H9 (cell line): Measurements from ENCODE around the gene MED27. TPM values are rescaled to one million over a fixed set of nuclear protein-coding genes. Genes with fewer than 3 reads are reported as not detected.

ENCODE experiments used
- DNase-seq: peaks from one replicate; pipeline ENCODE4 v3.0.0-alpha.2; 2017
- H2AFZ ChIP-seq: one replicate; pipeline ENCODE4 v1.6.1; 2013; ENCODE audit warnings: mild to moderate bottlenecking, low read length, control low read depth, moderate library complexity
- H2AK5ac ChIP-seq: 2 replicates; pipeline ENCODE4 v1.6.1; 2013; ENCODE audit warnings: low read length, control low read depth, mixed read lengths; ENCODE audit not compliant: insufficient read length
- H2BK120ac ChIP-seq: one replicate; pipeline ENCODE4 v1.6.1; 2013; ENCODE audit warnings: low read depth, mild to moderate bottlenecking, low read length, control low read depth, inconsistent platforms; ENCODE audit not compliant: poor library complexity, severe bottlenecking
- H2BK12ac ChIP-seq: 2 replicates; pipeline ENCODE4 v1.6.1; 2013; ENCODE audit warnings: low read length, control low read depth, mixed read lengths, low read depth; ENCODE audit not compliant: insufficient read length
- H2BK15ac ChIP-seq: 2 replicates; pipeline ENCODE4 v1.6.1; 2013; ENCODE audit warnings: low read depth, low read length, control low read depth
- H2BK20ac ChIP-seq: one replicate; pipeline ENCODE4 v1.6.1; 2013; ENCODE audit warnings: low read depth, mild to moderate bottlenecking, low read length, control low read depth, inconsistent platforms; ENCODE audit not compliant: poor library complexity, severe bottlenecking
- H2BK5ac ChIP-seq: 2 replicates; pipeline ENCODE4 v1.6.1; 2013; ENCODE audit warnings: low read length, control low read depth, mixed read lengths; ENCODE audit not compliant: insufficient read length
- H3K14ac ChIP-seq: 2 replicates; pipeline ENCODE4 v1.6.1; 2013; ENCODE audit warnings: low read length, control low read depth; ENCODE audit not compliant: insufficient read depth
- H3K18ac ChIP-seq: 2 replicates; pipeline ENCODE4 v1.6.1; 2013; ENCODE audit warnings: low read depth, mild to moderate bottlenecking, mixed read lengths, low read length, control low read depth; ENCODE audit not compliant: insufficient read length
- H3K23ac ChIP-seq: 2 replicates; pipeline ENCODE4 v1.6.1; 2013; ENCODE audit warnings: low read length, control low read depth, mixed read lengths, low read depth; ENCODE audit not compliant: insufficient read length
- H3K23me2 ChIP-seq: 2 replicates; pipeline ENCODE4 v1.6.1; 2013; ENCODE audit warnings: low read depth, mild to moderate bottlenecking, mixed read lengths, low read length, control low read depth; ENCODE audit not compliant: insufficient read length, poor library complexity, severe bottlenecking
- H3K27ac ChIP-seq: 2 replicates; pipeline ENCODE4 v1.5.1; 2013; ENCODE audit warnings: low read length, control low read depth, mixed read lengths, low read depth; ENCODE audit not compliant: insufficient read length
- H3K27me3 ChIP-seq: 2 replicates; pipeline ENCODE4 v1.6.1; 2013; ENCODE audit warnings: low read length, control low read depth, inconsistent platforms; ENCODE audit not compliant: insufficient read depth
- H3K4ac ChIP-seq: 2 replicates; pipeline ENCODE4 v1.6.1; 2013; ENCODE audit warnings: low read depth, mild to moderate bottlenecking, control low read depth, inconsistent platforms, low read length, moderate library complexity
- H3K4me1 ChIP-seq: 2 replicates; pipeline ENCODE4 v1.6.1; 2013; ENCODE audit warnings: low read length, control low read depth, inconsistent platforms; ENCODE audit not compliant: insufficient read depth
- H3K4me2 ChIP-seq: 2 replicates; pipeline ENCODE4 v1.6.1; 2013; ENCODE audit warnings: low read length, control low read depth, mixed read lengths; ENCODE audit not compliant: insufficient read length, insufficient read depth
- H3K56ac ChIP-seq: 2 replicates; pipeline ENCODE4 v1.6.1; 2013; ENCODE audit warnings: low read depth, mild to moderate bottlenecking, mixed read lengths, low read length, control low read depth; ENCODE audit not compliant: insufficient read length
- H3K79me1 ChIP-seq: 2 replicates; pipeline ENCODE4 v1.6.1; 2013; ENCODE audit warnings: low read depth, mild to moderate bottlenecking, moderate library complexity, low read length, control low read depth, inconsistent platforms; ENCODE audit not compliant: insufficient read depth, poor library complexity, severe bottlenecking
- H3K79me2 ChIP-seq: 2 replicates; pipeline ENCODE4 v1.6.1; 2013; ENCODE audit warnings: low read length, control low read depth, inconsistent platforms; ENCODE audit not compliant: insufficient read depth
- H3K9ac ChIP-seq: 2 replicates; pipeline ENCODE4 v1.6.1; 2013; ENCODE audit warnings: low read length, control low read depth, mixed read lengths; ENCODE audit not compliant: insufficient read length; ENCODE audit errors: extremely low read depth
- H3K9me3 ChIP-seq: one replicate; pipeline ENCODE4 v1.6.1; 2013; ENCODE audit warnings: low read depth, low read length, inconsistent platforms; ENCODE audit not compliant: control insufficient read depth
- H3T11ph ChIP-seq: one replicate; pipeline ENCODE4 v1.6.1; 2013; ENCODE audit warnings: mild to moderate bottlenecking, low read length, control low read depth, inconsistent platforms
- H4K20me1 ChIP-seq: one replicate; pipeline ENCODE4 v1.6.1; 2013; ENCODE audit not compliant: control insufficient read depth, insufficient read length, insufficient read depth
- H4K5ac ChIP-seq: 2 replicates; pipeline ENCODE4 v1.6.1; 2013; ENCODE audit warnings: low read depth, mild to moderate bottlenecking, mixed read lengths, low read length, control low read depth; ENCODE audit not compliant: insufficient read length
- H4K8ac ChIP-seq: replicated peaks from 2 replicates; pipeline ENCODE4 v1.6.1; 2013; ENCODE audit warnings: low read length, control low read depth, mixed read lengths, low read depth; ENCODE audit not compliant: insufficient read length
- H4K91ac ChIP-seq: 2 replicates; pipeline ENCODE4 v1.6.1; 2013; ENCODE audit warnings: low read depth, mild to moderate bottlenecking, moderate library complexity, mixed read lengths, low read length, control low read depth; ENCODE audit not compliant: insufficient read length
- H3K27ac Mint-ChIP-seq, 3 experiments: 2 replicates in 2 of 3; 3 replicates in 1 of 3; pipeline ENCODE4 v1.8.0; 2020 to 2021; ENCODE audit warnings: mixed read lengths in 3 of 3, mild to moderate bottlenecking in 1 of 3, moderate library complexity in 1 of 3
- H3K27me3 Mint-ChIP-seq: 2 replicates; pipeline ENCODE4 v1.8.0; 2021; ENCODE audit warnings: low read depth, mild to moderate bottlenecking, moderate library complexity, mixed read lengths
- H3K36me3 Mint-ChIP-seq, 3 experiments: 2 replicates in 2 of 3; 3 replicates in 1 of 3; pipeline ENCODE4 v1.8.0; 2020 to 2021; ENCODE audit warnings: low read depth in 3 of 3, mixed read lengths in 3 of 3; ENCODE audit not compliant: insufficient read depth in 1 of 3
- H3K4me1 Mint-ChIP-seq, 2 experiments: 2 replicates each; pipeline ENCODE4 v1.8.0; 2020; ENCODE audit warnings: mixed read lengths in 2 of 2
- H3K4me3 Mint-ChIP-seq, 2 experiments: 2 replicates in 1 of 2; 3 replicates in 1 of 2; pipeline ENCODE4 v1.8.0; 2020 to 2021; ENCODE audit warnings: mild to moderate bottlenecking in 2 of 2, mixed read lengths in 2 of 2, moderate library complexity in 1 of 2
- H3K9me3 Mint-ChIP-seq, 2 experiments: 2 replicates in 1 of 2; 3 replicates in 1 of 2; pipeline ENCODE4 v1.8.0; 2020; ENCODE audit warnings: mild to moderate bottlenecking in 2 of 2, mixed read lengths in 2 of 2, moderate library complexity in 1 of 2
- CTCF ChIP-seq: fragments of 200-600 bp; sonication (generic); conservative IDR thresholded peaks from 3 replicates; pipeline ENCODE4 v1.8.0; 2021; ENCODE audit warnings: antibody characterized with exemption, mild to moderate bottlenecking
- WGBS: extraction: QIAGEN DNeasy Blood & Tissue Kit; methylation state at CpG from one replicate; pipeline ENCODE4 v1.1.7; 2013; ENCODE audit warnings: missing lambda C conversion rate, low lambda C conversion rate, mixed read lengths; ENCODE audit not compliant: insufficient read length; ENCODE audit errors: extremely low coverage; 5-methylcytosine and 5-hydroxymethylcytosine counted together
- total RNA-seq: library from RNA; stranded (reverse); gene quantifications from 2 replicates; pipeline ENCODE4 v1.2.1, GENCODE V29; 2021

Gene MED27
- total RNA-seq, 1 experiment from 2014 or later = 33.5 TPM

GRCh38 chr9:132125944-132126679 lies 46.4 kb upstream of the MED27 start:
- Histone ChIP-seq H3K14ac (no peak overlapping the region), H3K27ac (no peak overlapping the region), H3K18ac (no peak overlapping the region), H4K91ac (no peak overlapping the region), H3K23me2 (no peaks in the 10 kb centered on the region), H3T11ph (no peak overlapping the region), H4K20me1 (no peaks in the 10 kb centered on the region), H3K79me2 (no peaks in the 10 kb centered on the region), H3K4me1 (peaks cover 21% of the 10 kb centered on the region), H3K79me1 (no peaks in the 10 kb centered on the region), H3K9ac (no peak overlapping the region), H3K9me3 (no peaks in the 10 kb centered on the region), H2BK5ac (no peak overlapping the region), H3K27me3 (no peaks in the 10 kb centered on the region), H3K4me2 (peak overlapping the region; percentile 34), H3K23ac (no peak overlapping the region), H2BK15ac (no peak overlapping the region), H2AK5ac (no peak overlapping the region), H3K4ac (no peak overlapping the region), H3K56ac (no peak overlapping the region), H2AFZ (no peak overlapping the region), H2BK20ac (no peak overlapping the region), H4K5ac (no peak overlapping the region), H4K8ac (no peak overlapping the region), H2BK120ac (no peak overlapping the region), H2BK12ac (no peak overlapping the region)
- H3K9me3 Mint-ChIP-seq = peaks cover 4% of the 10 kb centered on the region in 2 experiments; a peak in 3 of 5 replicates
- H3K36me3 Mint-ChIP-seq = no peaks in the 10 kb centered on the region
- peak overlapping the region in 2 of 3 experiments; percentile 0 to 34; a peak in 3 of 7 replicates for H3K27ac Mint-ChIP-seq
- WGBS = no CpG with 5 or more reads among the region's 20 CpGs
- H3K4me3 Mint-ChIP-seq = peak overlapping the region; percentile 17 to 44; a peak in 3 of 5 replicates
- peaks cover 60 to 82% of the 10 kb centered on the region in 2 experiments for H3K4me1 Mint-ChIP-seq
- TF ChIP-seq CTCF = no peak
- peaks cover 13% of the 10 kb centered on the region for H3K27me3 Mint-ChIP-seq
- DNase-seq = no peak
